ENCODE results near the gene ACTR3C. TPM values are rescaled to one million over a fixed set of nuclear protein-coding genes. Genes with fewer than 3 reads are reported as not detected.
"Not testable (repeated sequence)": the region's sequence is repeated elsewhere in the genome, so short reads cannot be mapped to it uniquely, and the experiment has no call there.

The ACTR3C gene
- total RNA-seq, 1 donor from 2014 or later, result 18.2 TPM

DNA sequence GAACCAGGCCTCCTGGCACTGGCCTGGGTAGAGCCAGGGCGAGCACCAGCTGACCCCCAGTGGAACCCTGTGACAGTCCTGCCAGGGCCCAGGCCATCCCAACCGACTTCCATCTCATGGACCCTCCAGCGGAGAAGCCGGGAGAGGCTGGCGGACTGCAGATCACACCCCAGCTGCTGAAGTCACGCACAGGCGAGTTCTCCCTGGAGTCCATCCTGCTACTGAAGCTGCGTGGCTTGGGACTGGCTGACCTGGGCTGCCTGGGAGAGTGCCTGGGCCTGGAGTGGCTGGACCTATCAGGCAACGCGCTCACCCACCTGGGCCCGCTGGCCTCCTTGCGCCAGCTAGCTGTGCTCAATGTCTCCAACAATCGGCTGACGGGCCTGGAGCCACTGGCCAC, 13.4 kb upstream of the ACTR3C start:
- no peak for DNase-seq (ENCODE audit: low spot score)

DNA sequence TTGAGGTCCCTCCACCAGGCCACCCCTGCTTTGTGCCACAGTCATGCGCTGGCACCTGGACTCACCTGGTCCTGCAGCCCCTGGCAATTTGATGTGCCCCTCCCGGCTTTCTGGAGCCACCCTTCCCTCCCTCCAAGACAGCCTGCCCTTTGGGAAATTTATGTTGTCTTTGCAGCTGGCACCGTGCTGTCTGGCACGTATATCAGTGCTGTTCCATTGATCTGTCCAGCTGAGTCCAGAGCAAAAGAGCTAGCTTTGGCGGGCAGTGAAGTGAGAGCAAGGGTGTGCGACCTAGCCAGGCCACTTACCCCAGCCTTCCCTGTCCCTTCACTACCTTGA, 12.4 kb upstream of the ACTR3C start:
- no peak for DNase-seq (ENCODE audit: low spot score)

DNA sequence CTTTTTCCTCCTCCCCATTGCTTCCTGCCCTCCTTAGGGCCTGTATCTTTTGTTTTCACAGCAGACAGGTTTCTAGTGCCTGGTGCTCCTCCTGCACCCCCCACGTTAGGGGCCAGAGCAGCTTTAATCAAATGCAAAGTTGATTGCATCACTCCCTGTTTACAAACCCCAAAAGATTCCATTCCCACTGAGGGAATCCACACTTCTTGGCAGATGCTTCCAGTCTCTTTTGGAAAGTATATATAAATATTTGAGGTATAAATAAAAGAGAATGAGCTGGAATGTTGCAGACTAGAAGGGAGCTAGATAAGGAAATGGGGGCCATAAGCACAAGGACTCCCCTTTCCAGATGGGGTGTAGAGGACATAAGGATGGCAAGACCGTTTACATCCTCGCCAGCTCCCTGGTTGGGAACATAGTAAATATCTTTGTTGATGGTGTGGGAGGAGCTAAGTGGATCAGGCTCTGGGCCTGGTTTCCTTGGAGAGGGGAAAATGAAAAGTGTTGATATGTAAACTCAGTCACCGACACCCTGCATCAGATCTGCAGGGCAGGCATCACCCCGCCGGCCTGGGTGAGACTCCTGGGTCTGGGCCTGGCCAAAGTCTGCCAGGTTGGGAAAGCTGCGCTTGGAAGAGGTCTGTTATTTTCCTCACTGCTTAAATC, 11.9 kb upstream of the ACTR3C start:
- no peak for DNase-seq (ENCODE audit: low spot score)

DNA sequence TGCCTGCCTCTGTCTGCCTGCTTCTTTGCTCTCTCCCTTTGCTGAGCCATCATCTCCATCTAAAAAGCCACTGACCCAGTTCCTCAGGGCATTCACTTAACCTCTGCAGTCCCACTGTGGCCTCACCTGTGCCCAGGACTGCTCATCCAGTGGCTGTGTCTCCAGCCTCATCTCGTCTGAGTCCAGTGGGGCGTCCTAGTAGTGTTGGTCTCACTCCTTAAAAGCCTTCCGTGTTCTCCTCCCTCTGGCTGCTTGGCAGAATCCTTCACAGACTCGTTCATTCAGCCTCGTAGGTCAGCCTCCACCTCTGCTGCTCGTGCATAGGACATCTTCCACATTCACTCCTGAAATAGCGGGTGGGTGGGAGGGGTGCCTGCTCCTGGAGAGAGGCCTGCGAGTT, 10.8 kb upstream of the ACTR3C start:
- no peak for DNase-seq (ENCODE audit: low spot score)

DNA sequence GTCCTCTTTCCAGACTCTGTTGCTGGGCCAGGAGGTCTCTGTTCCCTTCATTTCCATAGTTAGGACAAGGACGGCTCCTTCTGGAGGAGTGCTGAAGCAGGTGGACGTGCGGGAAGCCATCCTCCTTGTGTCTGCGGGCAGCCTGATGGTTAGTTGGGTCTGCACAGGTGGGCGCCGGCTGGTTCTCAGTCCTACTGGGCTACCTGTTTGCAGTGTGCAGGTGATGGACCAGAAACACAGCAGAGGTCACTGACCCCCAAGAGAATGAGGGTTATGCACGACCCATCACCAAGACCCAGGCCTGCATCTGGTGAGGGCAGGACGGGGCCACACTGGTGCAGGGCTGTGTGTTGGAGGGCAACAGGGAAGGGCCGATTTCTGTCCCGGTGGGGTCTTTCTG, 10.3 kb upstream of the ACTR3C start:
- DNase-seq (ENCODE audit: low spot score), result no peak

DNA sequence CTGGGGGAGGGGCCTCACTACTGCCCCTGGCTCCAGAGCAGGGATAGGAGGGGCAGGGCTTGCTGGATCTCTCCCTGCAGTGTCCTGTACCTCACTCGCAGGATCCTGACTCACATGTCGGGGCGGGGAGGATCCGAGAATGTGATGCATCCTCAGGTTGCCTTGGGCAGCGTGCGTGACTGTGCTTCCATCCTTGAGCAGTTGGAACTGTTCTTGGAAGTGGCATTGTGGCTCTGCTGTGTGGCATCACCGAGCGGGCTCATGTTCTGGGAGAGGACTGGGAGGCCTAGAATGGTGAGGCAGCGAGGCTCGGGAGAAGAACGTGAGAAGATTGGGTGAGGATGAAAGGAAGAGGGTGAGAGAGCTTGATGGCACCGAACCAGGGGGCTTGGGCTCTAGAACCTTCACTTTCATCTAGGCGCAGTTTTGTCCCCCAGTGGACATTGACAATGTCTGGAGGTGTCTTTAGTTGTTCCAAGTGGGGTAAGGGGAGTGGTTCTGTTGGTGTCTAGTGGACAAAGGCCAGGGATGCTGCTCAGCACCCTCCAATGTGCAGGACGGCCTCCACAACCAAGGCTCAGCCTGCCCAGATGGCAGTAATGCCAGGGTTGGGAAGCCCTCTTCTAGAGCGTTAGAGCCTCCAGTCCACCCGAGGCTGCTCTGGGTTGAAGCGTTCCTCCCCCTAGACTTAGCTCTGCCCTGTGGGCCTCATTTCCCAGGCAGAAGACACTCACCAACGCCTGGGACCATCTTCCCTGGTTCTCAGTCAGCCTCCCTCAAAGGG, 9.7 kb upstream of the ACTR3C start:
- no peak for DNase-seq (ENCODE audit: low spot score)

DNA sequence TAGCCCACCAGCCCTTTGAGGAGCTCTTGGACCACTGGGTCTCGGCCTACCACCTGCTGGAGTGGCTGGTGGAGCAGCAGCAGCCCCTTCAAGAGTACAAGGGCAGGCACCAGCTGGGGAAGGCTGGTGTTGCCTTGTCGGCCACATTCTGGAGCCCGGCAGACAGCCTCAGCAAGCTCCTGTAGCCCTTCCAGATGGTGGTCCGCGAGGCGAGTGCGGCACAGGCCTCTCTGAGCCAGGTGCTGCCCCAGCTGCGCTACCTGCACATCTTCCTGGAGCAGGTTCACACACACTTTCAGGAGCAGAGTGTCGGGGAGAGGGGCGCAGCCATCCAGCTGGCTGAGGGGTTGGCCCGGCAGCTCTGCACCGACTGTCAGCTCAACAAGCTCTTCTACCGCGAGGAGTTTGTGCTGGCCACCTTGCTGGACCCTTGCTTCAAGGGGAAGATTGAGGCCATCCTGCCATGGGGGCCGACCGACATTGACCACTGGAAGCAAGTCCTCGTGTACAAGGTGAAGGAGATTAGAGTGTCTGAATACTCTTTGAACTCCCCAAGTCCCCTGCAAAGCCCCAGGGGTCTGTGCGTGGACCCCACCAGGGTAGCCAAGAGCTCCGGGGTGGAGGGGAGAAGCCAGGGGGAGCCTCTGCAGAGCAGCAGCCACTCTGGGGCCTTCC, 7.0 kb upstream of the ACTR3C start:
- DNase-seq (ENCODE audit: low spot score), result no peak

DNA sequence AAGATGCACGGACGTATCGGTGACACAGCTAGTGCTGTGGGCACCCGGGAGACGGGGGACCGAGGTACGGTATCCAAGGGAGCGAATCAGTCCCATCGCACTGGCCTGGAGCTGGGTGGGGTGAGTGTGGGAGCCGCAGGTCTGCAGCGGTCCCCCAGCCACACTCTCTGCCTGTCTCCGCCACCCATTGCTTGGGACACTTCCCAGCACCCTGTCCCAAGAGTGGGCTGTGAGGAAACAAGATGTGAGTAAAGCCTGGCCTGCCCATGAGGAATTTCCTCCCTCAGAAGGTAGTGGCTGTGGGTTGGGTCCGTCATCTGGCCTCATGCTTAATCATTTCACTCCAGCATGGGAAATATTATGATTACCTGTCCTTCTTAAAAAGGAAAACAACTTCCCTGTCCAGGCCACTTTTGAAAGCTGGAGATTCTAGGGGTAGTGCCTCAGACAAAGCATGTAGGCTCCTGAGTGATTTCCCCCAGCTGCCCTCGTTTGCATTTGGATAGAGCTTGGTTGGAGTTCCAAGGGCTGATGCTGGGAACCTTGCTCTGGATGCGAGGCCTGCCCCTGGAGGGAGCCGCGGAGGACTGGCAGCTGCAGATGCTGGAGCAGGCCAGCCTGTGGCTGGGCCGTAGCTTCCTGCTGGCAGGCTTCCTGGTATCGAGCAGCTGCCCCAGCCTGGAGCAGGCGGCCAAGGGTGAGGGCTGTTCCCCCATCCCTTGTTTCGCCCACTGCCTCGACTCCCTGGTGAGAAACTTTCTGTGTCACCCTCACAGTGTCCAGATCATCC, 6.2 kb upstream of the ACTR3C start:
- DNase-seq (ENCODE audit: low spot score), result no peak

DNA sequence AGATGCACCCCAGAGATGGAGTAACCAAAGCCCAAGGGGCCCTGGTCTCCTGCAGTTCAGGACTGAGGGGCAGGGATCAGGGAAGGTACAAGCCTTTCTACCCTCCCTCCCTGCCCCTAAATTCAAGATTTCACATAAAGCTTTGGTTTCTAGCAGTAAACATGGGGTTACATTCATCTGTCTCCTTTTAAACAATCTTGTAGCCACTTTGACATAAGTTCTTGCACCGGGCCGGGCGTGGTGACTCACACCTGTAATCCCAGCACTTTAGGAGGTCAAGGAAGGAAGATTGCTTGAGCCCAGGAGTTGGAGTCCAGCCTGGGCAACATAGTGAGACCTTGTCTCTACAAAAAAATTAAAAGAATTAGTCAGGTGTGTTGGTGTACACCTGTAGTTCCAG, 4.0 kb upstream of the ACTR3C start:
- no peak for DNase-seq (ENCODE audit: low spot score)

DNA sequence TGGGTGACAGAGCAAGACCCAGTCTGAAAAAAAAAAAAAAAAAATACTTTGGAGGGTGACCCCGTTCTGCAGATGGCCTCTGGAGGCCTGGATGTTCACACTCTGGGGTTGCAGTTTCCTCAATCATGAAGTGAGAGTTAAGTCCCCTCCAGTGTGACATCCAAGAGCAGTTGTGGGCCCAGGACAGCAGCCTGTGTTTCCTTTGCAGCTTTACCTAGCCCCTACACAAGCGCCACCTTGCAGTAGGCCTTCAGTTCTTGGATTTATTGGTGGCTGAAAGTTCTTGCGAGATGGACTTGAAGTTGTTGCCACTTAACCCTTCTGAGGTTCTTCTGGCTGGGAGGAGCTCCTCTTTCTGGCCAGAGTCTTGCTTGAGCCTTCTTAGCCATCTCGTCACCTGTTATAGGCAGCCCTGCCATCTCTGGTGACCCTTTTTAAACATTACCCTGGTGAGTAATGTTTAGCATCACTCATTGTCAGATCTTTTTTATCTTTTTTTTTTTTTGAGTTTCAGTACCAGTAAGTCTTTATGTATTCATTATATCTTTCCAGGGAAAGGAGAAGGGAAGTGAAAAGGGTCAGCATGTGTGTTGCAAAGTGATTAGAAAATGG, 3.4 kb upstream of the ACTR3C start:
- no peak for DNase-seq (ENCODE audit: low spot score)

DNA sequence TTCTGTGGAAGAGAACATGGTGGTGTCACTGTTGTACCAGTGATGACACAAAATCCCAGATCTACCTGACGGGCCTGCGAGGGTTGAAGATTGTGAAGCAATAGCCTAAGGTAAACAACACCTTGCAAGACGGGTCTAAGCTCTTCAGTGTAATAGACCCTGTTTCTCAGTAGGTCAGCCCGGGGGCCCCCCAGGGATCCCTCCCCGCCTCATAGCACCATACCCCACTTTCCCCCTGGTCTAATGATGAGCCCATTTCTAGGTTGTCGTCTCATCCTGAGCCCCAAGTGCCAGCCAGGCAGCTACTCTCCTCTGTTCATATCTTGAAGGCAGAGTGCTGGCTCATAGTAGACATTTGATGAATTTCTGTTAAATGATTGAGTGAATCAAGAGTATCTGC, 2.6 kb upstream of the ACTR3C start:
- DNase-seq (ENCODE audit: low spot score), result no peak

DNA sequence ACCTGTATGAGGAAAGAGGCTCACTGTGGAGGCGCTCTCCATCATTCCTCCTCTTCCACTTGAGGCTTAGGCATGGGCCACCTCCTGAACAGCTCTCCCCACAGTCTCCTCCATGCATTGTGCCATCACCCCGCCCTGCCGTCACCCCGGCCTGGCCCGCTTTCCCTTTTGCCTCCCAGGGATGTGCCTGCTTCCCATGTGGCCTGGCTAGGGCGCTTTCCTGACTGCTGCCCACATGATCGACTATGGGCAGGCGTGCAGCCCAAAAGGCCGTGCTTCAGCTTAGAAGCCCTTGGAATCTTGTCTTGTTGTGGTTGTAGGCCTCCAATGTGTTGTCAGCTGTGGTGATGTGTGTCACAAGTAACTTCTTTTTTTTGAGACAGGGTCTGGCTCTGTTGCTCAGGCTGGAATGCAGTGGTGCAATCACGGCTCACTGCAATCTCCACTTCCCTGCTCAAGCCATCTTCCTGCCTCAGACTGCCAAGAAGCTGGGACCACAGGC, 1.8 kb upstream of the ACTR3C start:
- DNase-seq (ENCODE audit: low spot score), result no peak

DNA sequence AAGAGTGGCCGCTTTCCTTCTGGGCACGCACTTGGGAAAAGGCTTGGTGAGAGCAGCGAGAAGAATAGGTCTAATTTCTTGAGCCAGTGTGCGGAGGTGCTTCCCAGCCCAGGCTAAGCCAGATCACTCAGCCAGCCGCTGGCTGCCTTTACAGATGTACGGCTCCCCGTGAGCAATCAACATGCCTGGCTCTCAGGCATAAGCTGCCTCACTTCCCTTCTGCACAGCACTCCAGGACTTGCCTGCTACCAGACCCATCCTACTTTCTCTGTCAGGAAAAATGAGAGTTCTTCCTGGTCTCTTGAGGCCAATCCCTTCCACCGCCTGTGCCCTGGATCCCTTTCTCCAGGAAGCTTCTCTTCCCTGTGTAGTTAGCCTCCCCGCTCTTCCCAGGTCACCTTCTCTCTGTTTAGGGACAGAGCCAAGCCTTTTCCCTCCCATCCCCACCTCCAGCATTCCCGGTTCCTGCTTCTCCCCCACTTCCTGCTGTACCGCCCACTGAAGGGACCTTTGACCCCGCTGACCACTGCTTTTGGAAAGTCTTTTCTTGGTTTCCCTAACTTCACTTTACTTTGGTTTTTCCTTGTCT, 1.1 kb upstream of the ACTR3C start:
- DNase-seq (ENCODE audit: low spot score), result no peak

DNA sequence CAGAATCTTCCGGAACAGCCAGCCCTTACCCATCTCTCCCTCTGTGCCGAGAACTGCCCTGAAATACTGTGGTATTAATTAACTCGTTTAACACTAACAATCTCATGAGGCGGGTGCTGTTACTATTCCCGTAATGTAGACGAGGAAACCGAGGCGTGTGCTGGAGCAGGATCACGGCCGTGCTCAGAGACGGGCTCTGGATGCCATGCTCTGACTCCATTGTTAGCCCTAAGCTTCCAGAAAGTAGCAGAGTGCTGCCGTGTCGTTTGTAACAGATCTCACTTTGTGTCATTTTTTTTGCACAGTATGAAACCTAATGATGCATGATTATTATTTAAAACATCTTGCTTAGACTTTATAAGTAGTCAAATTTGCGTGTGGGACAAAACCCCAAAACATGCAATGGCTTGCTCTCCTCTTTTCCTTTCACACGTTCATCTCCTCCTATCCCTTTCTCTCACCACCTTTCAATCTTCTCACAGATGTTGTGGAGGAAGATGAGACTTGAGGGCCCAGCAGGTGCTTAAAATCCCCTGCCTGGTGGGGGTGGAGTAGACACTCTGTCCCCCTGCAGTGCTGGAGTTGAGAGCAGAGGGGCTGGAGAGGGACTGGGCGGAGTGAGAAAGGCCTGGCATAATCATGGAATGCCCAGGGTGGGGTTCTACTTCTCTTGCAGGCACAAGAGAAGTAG, 482 bp upstream of the ACTR3C start:
- DNase-seq (ENCODE audit: low spot score), result no peak

DNA sequence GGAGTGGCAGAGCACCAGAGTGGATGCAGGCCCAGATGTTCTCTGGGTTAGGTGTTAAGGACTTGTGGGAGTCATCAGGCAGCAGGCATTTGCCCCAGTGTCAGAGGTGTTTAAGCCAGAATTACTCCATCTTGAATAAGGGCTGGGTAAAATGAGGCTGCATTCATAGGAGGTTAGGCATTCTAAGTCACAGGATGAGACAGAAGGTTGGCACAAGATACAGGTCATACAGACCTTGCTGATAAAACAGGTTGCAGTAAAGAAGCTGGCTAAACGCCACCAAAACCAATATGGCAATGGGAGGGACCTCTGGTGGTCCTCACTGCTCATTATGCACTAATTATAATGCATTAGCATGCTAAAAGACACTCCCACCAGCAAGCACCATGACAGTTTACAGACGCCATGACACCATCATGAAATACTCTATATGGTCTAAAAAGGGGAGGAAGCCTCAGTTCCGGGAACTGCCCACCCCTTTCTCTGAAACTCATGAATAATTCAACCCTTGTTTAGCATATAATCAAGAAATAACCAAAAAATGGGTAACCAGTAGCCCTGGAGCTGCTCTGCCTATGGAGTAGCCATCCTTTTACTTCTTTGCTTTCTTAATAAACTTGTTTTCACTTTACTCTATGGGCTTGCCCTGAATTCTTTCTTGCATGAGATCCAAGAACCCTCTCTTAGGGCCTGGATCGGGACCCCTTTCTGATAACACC, 1.1 kb downstream of the ACTR3C start:
- DNase-seq (ENCODE audit: low spot score), result no peak

DNA sequence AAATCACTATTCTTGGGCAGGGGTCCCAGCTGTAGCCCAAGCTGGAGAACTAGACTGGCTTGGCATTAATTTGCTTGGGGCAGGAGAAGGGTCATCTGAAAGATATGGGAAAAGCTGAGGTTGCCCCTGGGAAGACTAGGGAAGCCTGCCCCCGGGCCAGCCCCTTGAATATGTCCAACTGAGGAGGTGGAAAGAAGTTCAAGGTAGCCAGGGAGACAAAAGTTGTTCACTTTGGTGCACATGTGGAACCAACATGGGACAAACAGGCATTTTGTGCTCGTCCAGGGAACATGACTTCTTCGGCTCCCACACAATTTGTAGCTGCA, 1.6 kb downstream of the ACTR3C start:
- DNase-seq (ENCODE audit: low spot score), result no peak

DNA sequence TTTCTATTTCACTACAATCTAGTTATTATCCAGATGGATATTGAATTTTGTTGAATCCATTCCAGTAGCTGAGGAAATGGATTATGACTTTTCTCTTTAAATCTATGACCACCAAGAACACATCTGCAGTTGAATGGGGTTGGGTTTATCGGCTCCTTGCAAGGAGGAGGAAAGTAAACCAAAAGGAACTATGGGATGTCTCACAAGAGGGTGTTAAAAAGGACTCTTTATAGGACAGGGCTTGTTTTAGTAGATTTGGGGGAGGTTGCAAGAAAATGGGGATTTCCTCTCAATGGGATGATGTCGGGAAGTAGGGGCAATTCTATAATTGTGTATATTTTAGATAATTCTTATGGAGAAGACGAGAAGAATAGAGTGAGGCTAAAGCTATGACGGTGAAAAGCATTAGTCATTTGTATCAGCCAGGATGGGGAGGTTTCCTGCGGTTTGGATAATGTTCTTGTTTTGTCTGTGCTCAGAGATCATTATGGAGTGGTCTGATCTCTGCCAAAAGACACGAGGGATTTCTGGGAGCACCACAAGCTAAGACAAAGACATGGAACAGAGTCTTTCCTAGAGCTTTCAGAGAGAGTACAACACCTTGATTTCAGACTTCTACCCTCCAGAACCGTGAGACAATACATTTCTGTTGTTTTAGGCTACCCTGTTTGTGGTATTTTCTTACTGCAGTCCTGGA, 5.4 kb downstream of the ACTR3C start:
- DNase-seq (ENCODE audit: low spot score), result no peak

DNA sequence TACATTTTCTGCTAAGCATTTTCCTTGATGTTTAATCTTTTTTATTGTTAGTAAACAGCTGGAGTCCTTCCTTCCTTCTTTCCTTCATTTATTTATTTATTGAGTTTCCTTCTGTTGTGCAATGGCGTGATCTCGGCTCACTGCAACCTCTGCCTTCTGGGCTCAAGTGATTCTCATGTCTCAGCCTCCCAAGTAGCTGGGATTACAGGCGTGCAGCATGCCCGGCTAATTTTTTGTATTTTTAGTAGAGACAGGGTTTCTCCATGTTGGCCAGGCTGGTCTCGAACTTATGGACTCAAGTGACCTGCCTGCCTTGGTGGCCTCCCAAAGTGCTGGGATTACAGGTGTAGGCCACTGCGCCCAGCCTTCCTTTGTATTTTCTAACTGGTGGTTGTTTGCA, 6.4 kb downstream of the ACTR3C start:
- DNase-seq (ENCODE audit: low spot score), result not testable (repeated sequence)

DNA sequence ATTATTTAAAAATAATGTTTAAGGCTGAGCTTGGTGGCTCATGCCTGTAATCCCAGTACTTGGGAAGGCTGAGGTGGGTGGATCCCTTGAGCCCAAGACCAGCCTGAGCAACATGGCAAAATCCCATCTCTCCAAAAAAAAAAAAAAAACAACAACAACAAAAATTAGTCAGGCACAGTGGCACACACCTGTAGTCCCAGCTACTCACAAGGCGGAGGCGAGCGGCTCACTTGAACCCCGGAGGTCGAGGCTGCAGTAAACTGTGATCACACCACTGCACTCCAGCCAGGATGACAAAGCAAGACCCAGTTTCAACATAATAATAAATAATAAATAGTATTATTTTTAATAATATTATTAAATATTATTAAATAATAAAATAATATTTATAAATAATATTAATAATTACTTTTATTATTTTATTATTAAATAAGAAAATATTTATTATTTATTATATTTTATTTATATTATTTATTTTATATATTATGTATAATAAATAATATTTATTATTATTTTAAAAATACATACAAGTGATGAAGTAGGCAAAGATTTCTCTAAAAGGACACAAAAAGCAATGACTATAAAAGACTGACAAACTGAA, 8.6 kb downstream of the ACTR3C start:
- DNase-seq (ENCODE audit: low spot score), result no peak

Measured in ureter (tissue), 1 donor.